ENCODE measurements around the gene SLC4A11. TPM values are rescaled to one million over a fixed set of nuclear protein-coding genes. Genes with fewer than 3 reads are reported as not detected.

Gene SLC4A11
- total RNA-seq, 2 donors from 2014 or later = 3.8 to 12.4 TPM

DNA sequence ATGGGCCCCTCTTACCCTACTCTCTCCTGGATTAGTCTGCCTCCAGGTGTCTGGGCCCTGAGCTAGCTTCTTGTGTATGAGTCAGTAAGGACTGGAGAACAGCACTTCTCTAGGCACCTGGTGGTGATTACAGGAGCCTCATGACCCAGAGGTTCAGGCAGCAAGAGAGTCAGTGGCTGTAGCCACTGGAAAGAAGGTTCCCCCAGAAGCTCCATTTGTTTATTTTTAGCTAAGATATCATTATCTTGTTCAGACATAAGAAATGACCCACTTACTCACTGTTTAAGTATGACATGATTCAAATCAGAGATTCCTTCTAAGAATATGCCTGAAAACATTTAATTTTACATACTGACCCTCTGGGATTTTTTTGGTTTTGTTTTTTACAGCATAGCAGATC lies 23.6 kb upstream of the SLC4A11 start:
- Mint-ChIP-seq H3K9me3 (no peaks in the 10 kb centered on the region), H3K27ac (no peak overlapping the region), H3K4me1 (no peaks in the 10 kb centered on the region), H3K27me3 (ENCODE audit: insufficient read depth) (no peaks in the 10 kb centered on the region), H3K36me3 (ENCODE audit: low read depth) (peaks cover 54% of the 10 kb centered on the region), H3K4me3 (no peak overlapping the region)
- no peak overlapping the region for H3K4me3 ChIP-seq (ENCODE audit: low read length)
- no peaks in the 10 kb centered on the region for H3K27me3 ChIP-seq (ENCODE audit: control insufficient read depth, insufficient read depth, low read length, poor library complexity, severe bottlenecking)
- peaks cover 24% of the 10 kb centered on the region for H3K36me3 ChIP-seq (ENCODE audit: control insufficient read depth, insufficient read depth, low read length)
- no peaks in the 10 kb centered on the region for H3K4me1 ChIP-seq (ENCODE audit: control insufficient read depth, insufficient read depth, low read length)
- no peak for DNase-seq
- no peaks in the 10 kb centered on the region for H3K9me3 ChIP-seq (ENCODE audit: control insufficient read depth, low read length)
- no peak overlapping the region for H3K9ac ChIP-seq (ENCODE audit: extremely low read depth, low read length, poor library complexity, severe bottlenecking)
- no peak overlapping the region for H3K27ac ChIP-seq (ENCODE audit: low read depth, low read length)
- TF ChIP-seq, protein P1, sequence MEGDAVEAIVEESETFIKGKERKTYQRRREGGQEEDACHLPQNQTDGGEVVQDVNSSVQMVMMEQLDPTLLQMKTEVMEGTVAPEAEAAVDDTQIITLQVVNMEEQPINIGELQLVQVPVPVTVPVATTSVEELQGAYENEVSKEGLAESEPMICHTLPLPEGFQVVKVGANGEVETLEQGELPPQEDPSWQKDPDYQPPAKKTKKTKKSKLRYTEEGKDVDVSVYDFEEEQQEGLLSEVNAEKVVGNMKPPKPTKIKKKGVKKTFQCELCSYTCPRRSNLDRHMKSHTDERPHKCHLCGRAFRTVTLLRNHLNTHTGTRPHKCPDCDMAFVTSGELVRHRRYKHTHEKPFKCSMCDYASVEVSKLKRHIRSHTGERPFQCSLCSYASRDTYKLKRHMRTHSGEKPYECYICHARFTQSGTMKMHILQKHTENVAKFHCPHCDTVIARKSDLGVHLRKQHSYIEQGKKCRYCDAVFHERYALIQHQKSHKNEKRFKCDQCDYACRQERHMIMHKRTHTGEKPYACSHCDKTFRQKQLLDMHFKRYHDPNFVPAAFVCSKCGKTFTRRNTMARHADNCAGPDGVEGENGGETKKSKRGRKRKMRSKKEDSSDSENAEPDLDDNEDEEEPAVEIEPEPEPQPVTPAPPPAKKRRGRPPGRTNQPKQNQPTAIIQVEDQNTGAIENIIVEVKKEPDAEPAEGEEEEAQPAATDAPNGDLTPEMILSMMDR (conservative IDR thresholded peaks at IDR 0.05) = no peak

DNA sequence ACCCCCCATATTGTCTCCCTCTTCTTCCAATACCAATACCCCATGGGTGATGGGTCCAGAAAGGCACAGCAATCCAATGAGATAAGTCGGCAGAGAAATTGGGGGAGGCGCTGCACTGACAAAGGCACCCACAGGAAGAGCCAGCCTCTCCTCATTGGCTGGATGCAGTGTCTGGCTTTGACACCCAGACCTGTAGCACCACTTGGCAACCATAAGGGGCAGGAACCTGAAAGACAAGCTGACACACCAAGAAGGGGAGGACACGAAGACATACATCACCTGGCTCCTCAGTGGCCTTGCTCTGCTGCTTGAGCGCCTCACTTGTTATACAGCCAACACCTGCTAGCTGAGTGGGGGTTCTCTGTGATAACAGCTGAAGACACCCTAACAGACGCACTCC lies 19.4 kb upstream of the SLC4A11 start:
- Mint-ChIP-seq H3K9me3 (no peaks in the 10 kb centered on the region), H3K27me3 (ENCODE audit: insufficient read depth) (no peaks in the 10 kb centered on the region), H3K4me1 (no peaks in the 10 kb centered on the region), H3K27ac (no peak overlapping the region), H3K4me3 (no peak overlapping the region), H3K36me3 (ENCODE audit: low read depth) (peaks cover 44% of the 10 kb centered on the region)
- Histone ChIP-seq H3K27ac (ENCODE audit: low read depth, low read length) (no peak overlapping the region), H3K4me3 (ENCODE audit: low read length) (no peak overlapping the region), H3K9ac (ENCODE audit: extremely low read depth, low read length, poor library complexity, severe bottlenecking) (no peak overlapping the region), H3K36me3 (ENCODE audit: control insufficient read depth, insufficient read depth, low read length) (peaks cover 13% of the 10 kb centered on the region), H3K27me3 (ENCODE audit: control insufficient read depth, insufficient read depth, low read length, poor library complexity, severe bottlenecking) (no peaks in the 10 kb centered on the region), H3K9me3 (ENCODE audit: control insufficient read depth, low read length) (no peaks in the 10 kb centered on the region), H3K4me1 (ENCODE audit: control insufficient read depth, insufficient read depth, low read length) (no peaks in the 10 kb centered on the region)
- TF ChIP-seq, protein P1 (conservative IDR thresholded peaks at IDR 0.05) = no peak
- DNase-seq = no peak
- WGBS, 2 experiments (ENCODE audit: insufficient coverage in 1 of 2, insufficient read length in 1 of 2) = 83 to 100% methylated on average over 3 to 5 of the region's 5 CpGs

DNA sequence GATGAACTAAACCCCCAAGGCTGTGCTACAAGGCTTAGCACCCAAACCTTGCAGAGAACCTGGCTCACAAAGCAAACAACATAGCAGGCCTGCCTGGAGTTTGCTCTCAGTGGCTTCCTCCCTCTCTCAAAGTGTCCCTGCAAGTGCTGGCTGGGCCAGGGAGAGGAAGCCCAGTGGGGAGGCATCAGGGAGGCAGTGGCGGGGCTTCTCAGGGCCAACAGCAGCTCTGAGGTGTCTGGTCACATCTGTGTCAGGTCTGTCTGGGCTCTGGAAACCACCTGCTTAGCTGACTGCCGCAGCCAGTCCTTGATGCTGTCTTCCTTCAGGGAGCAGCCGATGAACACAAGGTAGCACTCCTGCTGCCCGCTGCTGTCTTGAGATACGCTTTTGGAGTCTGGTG lies 16.7 kb upstream of the SLC4A11 start:
- H3K9me3 ChIP-seq (ENCODE audit: control insufficient read depth, low read length) = no peaks in the 10 kb centered on the region
- DNase-seq = no peak
- H3K36me3 Mint-ChIP-seq (ENCODE audit: low read depth) = peaks cover 35% of the 10 kb centered on the region
- H3K27ac ChIP-seq (ENCODE audit: low read depth, low read length) = no peak overlapping the region
- H3K27me3 Mint-ChIP-seq (ENCODE audit: insufficient read depth) = no peaks in the 10 kb centered on the region
- no peaks in the 10 kb centered on the region for H3K9me3 Mint-ChIP-seq
- H3K4me1 Mint-ChIP-seq = no peaks in the 10 kb centered on the region
- TF ChIP-seq, protein P1 (conservative IDR thresholded peaks at IDR 0.05) = no peak
- no peak overlapping the region for H3K4me3 ChIP-seq (ENCODE audit: low read length)
- no peak overlapping the region for H3K27ac Mint-ChIP-seq
- no peak overlapping the region for H3K4me3 Mint-ChIP-seq
- H3K9ac ChIP-seq (ENCODE audit: extremely low read depth, low read length, poor library complexity, severe bottlenecking) = no peak overlapping the region
- no peaks in the 10 kb centered on the region for H3K27me3 ChIP-seq (ENCODE audit: control insufficient read depth, insufficient read depth, low read length, poor library complexity, severe bottlenecking)
- H3K36me3 ChIP-seq (ENCODE audit: control insufficient read depth, insufficient read depth, low read length) = peaks cover 9% of the 10 kb centered on the region
- H3K4me1 ChIP-seq (ENCODE audit: control insufficient read depth, insufficient read depth, low read length) = no peaks in the 10 kb centered on the region
- WGBS, 2 experiments (ENCODE audit: insufficient coverage in 1 of 2, insufficient read length in 1 of 2) = 93 to 100% methylated on average over 4 to 5 of the region's 5 CpGs

Measured in endodermal cell (in vitro differentiated cells).